HG02840 (cell line): ENCODE results near the gene MED14.
"Not testable (repeated sequence)": the region's sequence is repeated elsewhere in the genome, so short reads cannot be mapped to it uniquely, and the experiment has no call there.

Experiments
- ATAC-seq: cut with Tn5 transposase; IDR thresholded peaks from one replicate; pipeline ENCODE4 v1.9.1; 2021; ENCODE audit warnings: mild to moderate bottlenecking, moderate library complexity, moderate number of reproducible peaks; ENCODE audit not compliant: unreplicated experiment, low FRiP score

Gene MED14

DNA sequence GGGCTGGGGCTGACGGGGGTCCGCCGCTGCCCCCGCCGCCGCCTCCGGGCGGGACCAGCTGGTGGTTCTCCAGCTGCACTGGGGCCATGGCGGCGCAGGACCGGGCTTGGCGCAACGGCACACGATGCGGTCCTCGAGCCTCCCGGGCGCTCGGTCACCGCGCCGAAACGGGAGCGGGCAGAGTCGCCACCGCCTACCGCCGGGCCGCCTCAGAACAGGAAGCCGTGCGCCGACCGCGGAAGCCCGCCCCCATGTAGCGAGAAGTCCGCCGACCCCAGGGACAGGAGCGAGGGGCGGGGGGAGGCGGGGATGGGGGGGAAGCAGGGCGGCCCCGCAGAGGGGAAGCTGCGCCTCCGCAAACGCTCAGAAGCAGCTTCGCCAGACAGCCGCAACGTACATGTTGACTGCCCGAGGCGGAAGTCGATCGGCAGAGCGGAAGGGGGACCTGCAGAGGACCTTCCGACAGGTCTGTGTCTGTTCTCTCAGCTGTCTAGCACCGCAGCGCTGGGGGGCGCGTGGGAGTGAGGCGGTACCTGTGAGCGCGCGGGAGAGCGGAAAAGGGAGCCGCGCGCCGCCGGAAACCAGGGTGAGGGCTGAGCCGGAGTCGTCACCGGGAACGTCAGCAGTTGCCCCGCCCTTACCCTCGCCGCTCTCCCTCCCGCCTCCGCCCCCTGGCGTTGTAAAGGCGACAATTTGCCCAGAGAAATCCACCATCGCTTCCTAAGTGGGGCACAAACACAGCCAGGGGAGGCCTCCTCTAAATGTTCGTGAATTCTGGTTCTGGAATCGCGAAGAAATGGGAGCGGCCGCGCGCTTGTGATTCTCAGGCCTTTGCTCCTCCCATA lies at the start of gene MED14:
Gene MED14 (minus strand): TSS at position 218 of the 845 bp plus-strand sequence. CDS start 130 bp downstream, at position 88.
- ATAC-seq, result peak; percentile 86

- no peak for ATAC-seq
Measured at GRCh38 chrX:40784516-40785151, 49.3 kb upstream of the MED14 start.

DNA sequence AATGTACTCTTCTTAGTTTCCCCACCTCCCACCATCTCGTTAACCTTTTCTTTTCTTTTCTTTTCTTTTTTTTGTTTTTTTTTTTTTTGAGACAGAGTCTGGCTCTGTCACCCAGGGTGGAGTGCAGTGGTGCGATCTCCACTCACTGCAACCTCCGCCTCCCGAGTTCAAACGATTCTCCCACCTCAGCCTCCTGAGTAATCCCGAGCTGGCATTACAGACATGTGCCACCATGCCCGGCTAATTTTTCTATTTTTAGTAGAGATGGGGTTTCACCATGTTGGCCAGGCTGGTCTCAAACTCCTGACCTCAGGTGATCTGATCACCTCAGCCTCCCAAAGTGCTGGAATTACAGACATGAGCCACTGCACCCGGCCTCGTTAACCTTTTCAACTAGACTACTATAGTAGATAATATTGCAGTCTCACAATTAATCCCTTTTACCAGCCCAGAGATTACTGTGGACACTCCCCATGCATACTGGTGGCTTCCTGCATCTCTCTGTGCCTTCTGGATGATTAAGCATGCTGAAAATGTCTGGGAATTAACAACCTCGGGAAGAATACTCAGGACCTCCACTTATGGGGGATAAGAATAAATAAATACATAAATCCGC lies 47.4 kb upstream of the MED14 start:
- not testable (repeated sequence) for ATAC-seq

GRCh38 chrX:40780951-40781350 lies 45.6 kb upstream of the MED14 start:
- ATAC-seq, result no peak

DNA sequence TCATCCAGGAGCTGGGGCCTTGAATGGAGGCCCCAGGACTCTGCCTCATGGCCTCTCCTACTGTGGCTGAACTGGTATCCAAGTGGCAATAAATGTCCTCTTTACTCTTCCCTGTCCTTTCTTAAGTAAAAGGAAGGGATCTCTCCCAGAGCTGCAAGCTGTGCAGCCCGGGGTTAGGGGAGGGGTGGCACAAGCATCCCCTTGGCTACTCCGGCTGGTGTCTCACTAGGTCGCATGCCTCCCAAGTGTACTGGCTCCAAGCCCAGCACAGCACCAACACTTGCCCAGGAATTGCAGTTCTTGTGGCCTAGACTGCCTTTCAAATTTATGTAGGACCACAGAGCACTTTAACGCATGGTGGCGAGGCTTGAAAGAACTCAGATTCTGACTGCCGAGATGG lies 44.7 kb upstream of the MED14 start:
- no peak for ATAC-seq

DNA sequence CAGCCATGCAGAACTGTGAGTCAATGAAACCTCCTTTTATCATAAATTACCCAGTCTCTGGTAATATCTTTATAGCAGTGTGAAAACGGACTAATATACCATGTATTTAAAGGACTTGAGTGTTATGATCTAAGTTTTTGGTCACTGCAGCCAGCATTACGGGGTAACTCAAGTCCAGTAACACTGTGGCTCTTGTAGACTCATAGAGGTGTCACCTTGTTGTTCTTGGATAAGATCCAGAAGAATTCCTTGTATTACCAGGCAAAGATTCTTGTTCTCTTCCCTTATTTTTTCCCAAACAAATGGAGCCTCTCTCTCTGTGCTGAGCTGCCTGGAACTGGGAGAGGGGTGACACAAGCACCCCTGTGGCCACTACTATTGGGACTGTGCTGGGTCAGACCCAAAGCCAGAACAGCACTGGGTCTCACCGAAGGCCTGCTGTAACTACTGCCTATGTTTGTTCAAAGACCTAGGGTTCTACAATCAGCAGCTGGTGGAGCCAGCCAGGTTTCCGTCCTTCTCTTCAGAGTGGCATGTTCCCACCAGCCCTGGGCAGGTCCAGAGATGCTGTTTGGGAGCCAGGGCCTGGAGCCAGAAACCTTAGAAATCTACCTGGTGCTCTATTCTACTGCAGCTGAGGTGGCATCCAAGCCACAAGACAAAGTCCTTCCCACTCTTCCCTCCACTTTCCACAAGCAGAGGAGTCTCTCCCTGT lies 43.7 kb upstream of the MED14 start:
- ATAC-seq, result no peak

DNA sequence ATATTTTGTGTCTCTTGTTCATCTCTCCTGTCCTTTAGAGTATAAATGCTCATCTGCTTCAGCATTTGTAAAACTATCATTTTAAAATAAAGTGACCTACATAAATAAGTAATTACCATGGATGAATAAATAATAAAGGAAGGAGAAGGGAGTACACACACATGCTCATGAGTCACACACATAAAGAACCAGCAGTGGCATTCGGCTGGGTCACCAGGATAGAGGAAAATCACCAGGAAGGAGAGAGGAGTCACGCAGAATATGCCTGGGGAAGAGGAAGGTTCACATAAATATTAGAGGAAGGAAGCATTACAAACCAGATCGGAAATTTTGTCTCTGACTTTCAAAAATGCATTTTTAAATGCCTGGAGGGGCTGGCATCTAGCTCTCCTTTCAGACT lies 38.5 kb upstream of the MED14 start:
- no peak for ATAC-seq

GRCh38 chrX:40773188-40773587 lies 37.8 kb upstream of the MED14 start:
- no peak for ATAC-seq

GRCh38 chrX:40772290-40772689 lies 36.9 kb upstream of the MED14 start:
- no peak for ATAC-seq

DNA sequence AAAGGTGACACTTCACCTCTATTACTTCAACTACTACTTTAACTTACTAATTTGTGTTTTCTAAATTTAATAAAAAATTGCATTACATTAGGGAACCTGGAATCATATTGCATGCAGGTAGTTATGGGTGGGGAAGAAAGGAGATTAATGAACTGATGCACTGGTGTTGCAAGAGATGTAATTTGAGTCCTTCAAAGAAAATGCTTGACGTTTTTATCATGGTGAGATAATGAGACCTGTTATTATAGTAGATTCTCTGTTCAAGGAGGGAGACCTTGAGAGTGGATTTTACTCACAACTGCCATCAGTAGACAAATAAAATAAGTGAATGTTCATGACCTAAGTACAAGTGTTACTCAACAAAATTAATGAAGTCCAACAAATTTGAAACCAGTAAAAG lies 26.4 kb upstream of the MED14 start:
- no peak for ATAC-seq

GRCh38 chrX:40759374-40759773 lies 24.0 kb upstream of the MED14 start:
- ATAC-seq, result no peak

GRCh38 chrX:40757058-40757457 lies 21.7 kb upstream of the MED14 start:
- no peak for ATAC-seq

DNA sequence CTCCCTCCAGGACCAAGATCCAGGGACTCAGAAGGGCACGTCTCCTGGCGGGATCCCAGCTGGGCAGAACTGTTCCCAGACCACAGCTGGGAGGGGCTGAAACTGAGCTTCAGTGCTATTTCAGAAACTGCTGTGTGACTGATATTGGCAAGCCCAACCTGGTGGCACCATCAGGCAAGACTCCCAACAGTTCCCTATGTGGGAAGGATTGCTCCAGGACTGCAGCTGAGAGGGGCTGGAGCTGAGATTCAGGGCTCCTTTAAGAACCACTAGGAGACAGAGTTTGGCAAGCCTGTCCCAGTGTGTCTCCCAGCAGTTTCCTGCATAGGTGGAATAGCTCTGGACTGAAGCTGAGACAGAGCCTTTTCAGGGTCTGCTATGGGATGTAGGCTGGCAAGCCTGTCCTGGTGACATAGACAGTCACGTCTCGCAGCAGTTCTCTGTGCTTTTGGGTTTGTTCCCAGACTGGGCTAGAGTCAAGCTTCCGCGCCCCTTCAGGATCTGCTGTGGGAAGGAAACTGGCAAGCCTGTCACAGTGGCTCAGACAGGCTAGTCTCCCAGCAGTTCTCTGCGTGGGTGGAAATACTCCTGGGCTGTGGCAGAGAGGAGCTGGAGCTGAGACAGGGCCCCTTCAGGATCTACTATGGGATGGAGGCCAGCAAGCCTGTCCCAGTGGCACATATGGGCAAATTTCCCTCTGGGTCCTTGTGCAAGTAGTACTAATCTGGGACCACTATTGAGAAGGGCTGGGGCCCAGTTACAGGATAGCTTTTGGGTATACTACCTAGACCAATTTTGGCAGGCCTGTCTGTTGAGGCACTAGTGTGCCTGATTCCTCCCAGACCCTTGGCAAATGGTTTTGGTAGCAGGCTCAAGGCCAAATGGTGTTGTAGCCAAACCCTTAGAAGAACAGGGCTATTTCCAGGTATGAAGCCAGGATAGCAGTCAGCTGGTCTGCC lies 20.2 kb upstream of the MED14 start:
- no peak for ATAC-seq

- no peak for ATAC-seq
Measured at GRCh38 chrX:40749681-40750494, 14.5 kb upstream of the MED14 start.

GRCh38 chrX:40748977-40749376 lies 13.6 kb upstream of the MED14 start:
- no peak for ATAC-seq

DNA sequence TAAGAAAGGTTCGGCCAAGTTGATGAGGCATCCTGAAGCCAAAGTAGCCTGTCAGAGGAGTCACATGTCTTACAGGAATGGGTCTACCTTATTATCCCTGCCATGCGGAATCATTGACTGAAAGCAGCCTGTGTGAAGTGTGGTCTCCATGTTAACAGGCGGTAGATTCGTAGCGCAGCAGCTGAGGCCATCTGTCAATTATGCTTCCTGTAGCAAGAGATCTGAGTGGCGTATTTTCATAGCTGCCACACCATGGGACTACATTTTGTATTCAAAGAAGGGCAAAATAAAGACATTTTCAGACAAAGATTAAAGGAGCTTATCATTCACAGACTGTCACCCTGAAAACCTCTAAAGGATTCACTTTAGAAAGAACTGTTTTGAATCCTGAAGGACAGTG lies 11.2 kb upstream of the MED14 start:
- no peak for ATAC-seq

GRCh38 chrX:40736170-40736505 lies 796 bp upstream of the MED14 start:
- ATAC-seq, result no peak

GRCh38 chrX:40734971-40735324 lies 394 bp downstream of the MED14 start:
- no peak for ATAC-seq

- no peak for ATAC-seq
Measured at GRCh38 chrX:40733706-40734105, 1.6 kb downstream of the MED14 start.
